HepG2 (cell line): ENCODE measurements around the gene DDX23. TPM values are rescaled to one million over a fixed set of nuclear protein-coding genes. Genes with fewer than 3 reads are reported as not detected.

ENCODE experiments used
- ADNP ChIP-seq: sonication (generic); formaldehyde crosslinking; IDR thresholded peaks from 2 replicates; pipeline ENCODE4 v1.4.0; 2020; ENCODE audit warnings: missing genetic modification reagents
- ASH2L ChIP-seq: fragments of 300-600, 200-600 bp; sonication (generic); IDR thresholded peaks from 2 replicates; pipeline ENCODE4 v1.7.0; 2017; ENCODE audit warnings: low read depth, mild to moderate bottlenecking, moderate library complexity, mixed read lengths, low read length; ENCODE audit not compliant: insufficient read length
- DMAP1 ChIP-seq: IDR thresholded peaks from 2 replicates; pipeline ENCODE4 v1.6.1; 2016
- EZH2 ChIP-seq: conservative IDR thresholded peaks from 2 replicates; pipeline ENCODE4 v1.6.1; 2012; ENCODE audit warnings: mild to moderate bottlenecking, low read depth, low read length, moderate library complexity
- FOSL1 ChIP-seq: sonication (generic); formaldehyde crosslinking; IDR thresholded peaks from 2 replicates; pipeline ENCODE4 v1.9.0; 2021; ENCODE audit warnings: missing genetic modification reagents, borderline replicate concordance
- FOSL2 ChIP-seq: sonication (generic); formaldehyde crosslinking; IDR thresholded peaks from 2 replicates; pipeline ENCODE4 v1.4.0; 2020; ENCODE audit warnings: missing genetic modification reagents
- GLMP ChIP-seq: sonication (generic); formaldehyde crosslinking; IDR thresholded peaks from 2 replicates; pipeline ENCODE4 v1.9.0; 2021; ENCODE audit warnings: missing genetic modification reagents, mild to moderate bottlenecking, borderline replicate concordance
- JARID2 ChIP-seq: sonication (generic); formaldehyde crosslinking; IDR thresholded peaks from 2 replicates; pipeline ENCODE4 v1.8.1; 2023; ENCODE audit warnings: missing genetic modification reagents, inconsistent platforms; ENCODE audit not compliant: insufficient replicate concordance
- MXD1 ChIP-seq: sonication (generic); formaldehyde crosslinking; IDR thresholded peaks from 2 replicates; pipeline ENCODE4 v1.4.0; 2020; ENCODE audit warnings: mild to moderate bottlenecking, missing genetic modification reagents
- MXD4 ChIP-seq: IDR thresholded peaks from 2 replicates; pipeline ENCODE4 v1.6.1; 2016; ENCODE audit warnings: mild to moderate bottlenecking, missing biosample characterization, missing genetic modification reagents
- MYPOP ChIP-seq: sonication (generic); formaldehyde crosslinking; IDR thresholded peaks from 2 replicates; pipeline ENCODE4 v1.8.1; 2023; ENCODE audit warnings: mild to moderate bottlenecking, moderate library complexity, missing genetic modification reagents
- SAFB2 ChIP-seq: sonication (generic); formaldehyde crosslinking; IDR thresholded peaks from 2 replicates; pipeline ENCODE4 v1.5.1; 2020; ENCODE audit warnings: missing genetic modification reagents, low read depth, mild to moderate bottlenecking, borderline replicate concordance
- STAT5B ChIP-seq: sonication (generic); formaldehyde crosslinking; IDR thresholded peaks from 2 replicates; pipeline ENCODE4 v1.4.0; 2020; ENCODE audit warnings: missing genetic modification reagents
- TBL1XR1 ChIP-seq: fragments of 150-350 bp; IDR thresholded peaks from 2 replicates; pipeline ENCODE4 v1.6.1; 2014; ENCODE audit warnings: borderline replicate concordance, low read length; ENCODE audit not compliant: partially characterized antibody
- TFDP1 ChIP-seq: IDR thresholded peaks from 2 replicates; pipeline ENCODE4 v1.6.1; 2016; ENCODE audit warnings: missing compliant biosample characterization, missing genetic modification reagents, borderline replicate concordance
- TGIF2 ChIP-seq: IDR thresholded peaks from 2 replicates; pipeline ENCODE4 v1.6.1; 2016; ENCODE audit warnings: control low read depth, missing compliant biosample characterization
- THYN1 ChIP-seq: sonication (generic); formaldehyde crosslinking; IDR thresholded peaks from 2 replicates; pipeline ENCODE4 v1.8.1; 2023; ENCODE audit warnings: low read depth, mild to moderate bottlenecking, moderate library complexity, missing genetic modification reagents, borderline replicate concordance
- TOE1 ChIP-seq: sonication (generic); formaldehyde crosslinking; IDR thresholded peaks from 2 replicates; pipeline ENCODE4 v1.4.0; 2020; ENCODE audit warnings: mild to moderate bottlenecking, missing genetic modification reagents
- ZBTB38 ChIP-seq: sonication (generic); formaldehyde crosslinking; IDR thresholded peaks from 2 replicates; pipeline ENCODE4 v1.5.1; 2020; ENCODE audit warnings: mild to moderate bottlenecking, missing genetic modification reagents
- ZBTB42 ChIP-seq: sonication (generic); formaldehyde crosslinking; IDR thresholded peaks from 2 replicates; pipeline ENCODE4 v1.5.0; 2020; ENCODE audit warnings: mild to moderate bottlenecking, missing genetic modification reagents
- ZFP36 ChIP-seq: fragments of 150-350 bp; IDR thresholded peaks from 2 replicates; pipeline ENCODE4 v1.6.1; 2018; ENCODE audit warnings: borderline replicate concordance, low read length, low read depth; ENCODE audit not compliant: partially characterized antibody
- ZNF138 ChIP-seq: sonication (generic); formaldehyde crosslinking; IDR thresholded peaks from 2 replicates; pipeline ENCODE4 v1.5.0; 2020; ENCODE audit warnings: mild to moderate bottlenecking, low read depth, missing genetic modification reagents
- ZNF205 ChIP-seq: IDR thresholded peaks from 2 replicates; pipeline ENCODE4 v1.6.1; 2018; ENCODE audit warnings: missing biosample characterization, missing genetic modification reagents
- ZNF232 ChIP-seq: sonication (generic); formaldehyde crosslinking; IDR thresholded peaks from 2 replicates; pipeline ENCODE4 v1.4.0; 2020; ENCODE audit warnings: missing genetic modification reagents, borderline replicate concordance
- ZNF350 ChIP-seq: sonication (generic); formaldehyde crosslinking; IDR thresholded peaks from 2 replicates; pipeline ENCODE4 v1.4.0; 2020; ENCODE audit warnings: mild to moderate bottlenecking, low read depth, missing genetic modification reagents, borderline replicate concordance
- ZNF737 ChIP-seq: sonication (generic); formaldehyde crosslinking; IDR thresholded peaks from 2 replicates; pipeline ENCODE4 v1.5.0; 2020; ENCODE audit warnings: missing genetic modification reagents, mild to moderate bottlenecking, borderline replicate concordance
- ZSCAN31 ChIP-seq: sonication (generic); formaldehyde crosslinking; IDR thresholded peaks from 2 replicates; pipeline ENCODE4 v1.5.0; 2020; ENCODE audit warnings: low read depth, mild to moderate bottlenecking, missing genetic modification reagents
- polyA plus RNA-seq, 8 experiments: library from polyadenylated mRNA; depleted of rRNA in 3 of 8; stranded (reverse) in 7 of 8; unstranded in 1 of 8; fragments of >200 nt; fragmentation: Illumina TruSeq in 4 of 8; extraction: Trizol in 4 of 8; gene quantifications; 2 replicates each; pipeline versions ENCODE4 v1.2.1 to v1.2.3, GENCODE V29; 2011 to 2016; ENCODE audit warnings: low read depth in 4 of 8, missing spikeins in 1 of 8, mixed read lengths in 1 of 8; ENCODE audit not compliant: insufficient read depth in 1 of 8
- total RNA-seq, 5 experiments: library from RNA; depleted of rRNA; stranded (reverse); fragments of >200 nt; fragmentation: Illumina TruSeq; extraction: Trizol; gene quantifications; 2 replicates each; pipeline ENCODE4 v1.2.3, GENCODE V29; 2016; ENCODE audit warnings: low read depth in 1 of 5

The DDX23 gene
- total and polyA plus RNA-seq, 2 of the 13 experiments (the other 11 are each of a cell fraction or from before 2014, with no cell fraction given): 35.7 to 90.0 TPM

DNA sequence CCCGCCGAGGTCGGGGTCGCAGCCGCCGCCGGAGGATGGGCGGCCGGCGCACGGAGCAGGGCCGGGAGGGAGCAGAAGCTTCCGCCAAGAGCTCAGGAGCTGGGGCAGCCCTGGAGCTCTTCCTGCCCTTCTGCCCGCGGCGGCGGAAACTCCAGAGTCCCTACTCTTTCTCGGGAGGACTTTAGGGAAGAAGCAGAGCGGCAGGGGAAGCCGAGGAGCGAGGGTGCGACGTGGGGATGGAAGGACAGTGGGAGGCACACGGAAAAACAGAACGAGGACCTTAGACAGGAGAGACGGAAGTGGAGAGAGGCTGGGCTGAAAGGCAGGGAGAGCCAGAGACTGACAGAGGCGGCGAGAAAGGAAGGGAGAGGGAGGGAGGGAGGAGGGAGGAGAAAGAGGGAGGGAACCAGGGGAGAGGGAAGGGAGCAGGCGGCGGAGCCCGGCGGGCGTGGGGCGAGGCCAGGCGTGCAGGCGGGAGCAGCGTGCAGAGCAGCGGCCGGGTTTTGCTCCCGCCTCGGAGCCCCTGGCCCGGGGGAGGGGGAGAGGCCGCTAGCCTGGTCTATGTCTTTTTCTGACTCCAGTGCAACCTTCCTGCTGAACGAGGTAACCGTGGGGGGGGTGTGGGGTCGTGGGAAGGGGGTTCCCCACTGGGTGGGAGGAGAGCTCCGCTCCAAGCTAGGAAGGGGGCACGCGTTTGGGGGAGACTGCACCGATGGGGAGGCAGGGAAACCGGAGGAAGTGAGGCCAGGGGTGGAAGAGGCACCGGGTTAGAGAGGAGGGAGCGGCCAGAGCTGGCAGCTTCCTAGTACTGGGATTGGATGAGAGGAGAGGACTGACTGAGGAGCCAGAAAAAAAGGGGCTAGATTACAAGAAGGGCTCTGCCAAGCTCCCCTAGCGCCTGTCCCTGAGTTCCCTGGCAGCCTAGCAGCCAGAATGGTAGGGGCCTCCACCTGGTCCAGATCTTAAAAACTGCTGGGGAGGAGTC is 36.5 kb downstream of the DDX23 start (continued):
- TF ChIP-seq MYPOP (CRISPR knock-in tag) (no peak), TBL1XR1 (no peak), ZNF350 (no peak; the same call in 1 of the 2 replicates), MXD1 (CRISPR knock-in tag) (no peak; the same call in 1 of the 2 replicates), ZBTB42 (no peak; the same call in 1 of the 2 replicates), MXD4 (CRISPR knock-in tag) (no peak), ZNF205 (CRISPR knock-in tag) (no peak; the same call in 1 of the 2 replicates), THYN1 (CRISPR knock-in tag) (no peak), JARID2 (no peak), GLMP (CRISPR knock-in tag) (no peak), FOSL1 (CRISPR knock-in tag) (no peak), TGIF2 (CRISPR knock-in tag) (no peak), ZNF737 (no peak), ZFP36 (no peak), TOE1 (CRISPR knock-in tag) (no peak), DMAP1 (CRISPR knock-in tag) (no peak; the same call in 1 of the 2 replicates), FOSL2 (CRISPR knock-in tag) (no peak), ASH2L (no peak), ZBTB38 (CRISPR knock-in tag) (no peak), ZNF232 (no peak), TFDP1 (CRISPR knock-in tag) (peak; percentile 79; the same call in 1 of the 2 replicates), EZH2 (no peak), ZNF138 (CRISPR knock-in tag) (0 out of 2 replicates have a peak, but pooled peaks have one; percentile 12), ZSCAN31 (CRISPR knock-in tag) (no peak; the same call in 1 of the 2 replicates), STAT5B (CRISPR knock-in tag) (no peak), SAFB2 (CRISPR knock-in tag) (no peak), ADNP (CRISPR knock-in tag) (no peak)
